ENCODE measurements around the gene FAM83G.

- no peak for TF ChIP-seq SNAI2 (CRISPR knock-in tag; IDR thresholded peaks at IDR 0.05)
- TF ChIP-seq GLIS3 (CRISPR knock-in tag; IDR thresholded peaks at IDR 0.05) = no peak
- TF ChIP-seq PATZ1 (CRISPR knock-in tag; IDR thresholded peaks at IDR 0.05; ENCODE audit: borderline replicate concordance) = no peak
- no peak for TF ChIP-seq POU6F1 (CRISPR knock-in tag; IDR thresholded peaks at IDR 0.05; ENCODE audit: borderline replicate concordance, low read depth)
- TF ChIP-seq RARB (CRISPR knock-in tag; IDR thresholded peaks at IDR 0.05) = no peak
- TF ChIP-seq TCF4 (CRISPR knock-in tag; IDR thresholded peaks at IDR 0.05; ENCODE audit: borderline replicate concordance) = no peak
- no peak for TF ChIP-seq TSHZ2 (CRISPR knock-in tag; IDR thresholded peaks at IDR 0.05)
- no peak for TF ChIP-seq ZFP30 (CRISPR knock-in tag; IDR thresholded peaks at IDR 0.05)
Measured at GRCh38 chr17:18960241-18960665, 44.3 kb downstream of the FAM83G start.

Data from SK-N-SH treated with all-trans-retinoic acid at 6 μM for 48 hours (cell line).